OCI-LY1 (cell line): ENCODE measurements around the gene ZNF570.

Source experiments
- EZH2 ChIP-seq: fragments of 200-600 bp; sonication (generic), shearing (Covaris generic); IDR thresholded peaks from 2 replicates; pipeline ENCODE4 v1.8.0; 2017; ENCODE audit warnings: borderline replicate concordance, mixed run types, mild to moderate bottlenecking, antibody characterized with exemption, low read length, moderate library complexity, mixed read lengths
- TF ChIP-seq, protein P1 (sequence below): fragments of 200-600 bp; sonication (generic), shearing (Covaris generic); IDR thresholded peaks from 2 replicates; pipeline ENCODE4 v1.5.1; 2017; ENCODE audit warnings: mild to moderate bottlenecking, antibody characterized with exemption, low read length, moderate library complexity, mixed read lengths

DNA sequence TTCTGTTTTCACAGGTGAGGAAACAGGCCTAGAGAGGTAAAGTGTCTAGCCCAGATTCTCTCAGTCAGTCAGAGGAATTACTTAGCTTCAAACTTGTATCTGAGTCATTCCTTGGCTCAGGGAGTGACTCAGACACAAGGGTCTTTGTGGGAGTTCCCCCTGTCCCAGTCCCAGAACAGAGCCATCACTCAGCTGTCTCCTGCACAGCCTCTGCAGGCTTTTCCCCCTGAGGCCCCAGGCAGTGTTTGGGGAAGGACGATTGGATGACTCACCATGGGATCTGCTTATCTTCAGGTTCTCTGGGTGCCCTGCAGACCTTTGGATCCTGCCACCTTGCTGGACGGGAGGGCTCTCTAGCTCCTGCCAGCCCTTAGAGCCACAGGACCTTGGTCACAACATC is 50.7 kb downstream of the ZNF570 start:
- no peak for TF ChIP-seq EZH2
- TF ChIP-seq, protein P1, sequence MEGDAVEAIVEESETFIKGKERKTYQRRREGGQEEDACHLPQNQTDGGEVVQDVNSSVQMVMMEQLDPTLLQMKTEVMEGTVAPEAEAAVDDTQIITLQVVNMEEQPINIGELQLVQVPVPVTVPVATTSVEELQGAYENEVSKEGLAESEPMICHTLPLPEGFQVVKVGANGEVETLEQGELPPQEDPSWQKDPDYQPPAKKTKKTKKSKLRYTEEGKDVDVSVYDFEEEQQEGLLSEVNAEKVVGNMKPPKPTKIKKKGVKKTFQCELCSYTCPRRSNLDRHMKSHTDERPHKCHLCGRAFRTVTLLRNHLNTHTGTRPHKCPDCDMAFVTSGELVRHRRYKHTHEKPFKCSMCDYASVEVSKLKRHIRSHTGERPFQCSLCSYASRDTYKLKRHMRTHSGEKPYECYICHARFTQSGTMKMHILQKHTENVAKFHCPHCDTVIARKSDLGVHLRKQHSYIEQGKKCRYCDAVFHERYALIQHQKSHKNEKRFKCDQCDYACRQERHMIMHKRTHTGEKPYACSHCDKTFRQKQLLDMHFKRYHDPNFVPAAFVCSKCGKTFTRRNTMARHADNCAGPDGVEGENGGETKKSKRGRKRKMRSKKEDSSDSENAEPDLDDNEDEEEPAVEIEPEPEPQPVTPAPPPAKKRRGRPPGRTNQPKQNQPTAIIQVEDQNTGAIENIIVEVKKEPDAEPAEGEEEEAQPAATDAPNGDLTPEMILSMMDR = no peak
